ENCODE measurements around the gene IL1A. TPM values are rescaled to one million over a fixed set of nuclear protein-coding genes. Genes with fewer than 3 reads are reported as not detected.

The IL1A gene
- total RNA-seq, 1 experiment from 2014 or later, result 0.10 TPM

GRCh38 chr2:112829101-112829960, 45.0 kb upstream of the IL1A start:
- ATAC-seq (no peak), DNase-seq (ENCODE audit: low read depth, low spot score) (no peak)
- RAD21 ChIA-PET (ENCODE audit: low non-redundant PET in 1 of 2, low total read pairs in 2 of 2, uncharacterized antibody in 2 of 2, unreplicated experiment in 2 of 2), result no interaction called here
- no peaks in the 10 kb centered on the region for H3K27me3 ChIP-seq (ENCODE audit: insufficient read depth, low read length)
- no peak overlapping the region for H2AFZ ChIP-seq (ENCODE audit: low read depth, low read length, poor library complexity, severe bottlenecking)
- no peak overlapping the region for H3K9ac ChIP-seq (ENCODE audit: low read length)
- H4K20me1 ChIP-seq (ENCODE audit: insufficient read depth), result no peaks in the 10 kb centered on the region
- CTCF ChIA-PET, result no interaction called here
- no peak overlapping the region for H3K4me2 ChIP-seq (ENCODE audit: low read length)
- H3K27ac ChIP-seq (ENCODE audit: low read depth, low read length), result no peak overlapping the region
- H3K9me2 ChIP-seq (ENCODE audit: insufficient read depth), result no peaks in the 10 kb centered on the region
- no peaks in the 10 kb centered on the region for H3K79me2 ChIP-seq (ENCODE audit: insufficient read depth, low read length)
- H3K36me3 ChIP-seq (ENCODE audit: control insufficient read depth in 1 of 2, insufficient read depth in 2 of 2, low read length in 2 of 2), result no peaks in the 10 kb centered on the region
- no peaks in the 10 kb centered on the region for H3K9me3 ChIP-seq (ENCODE audit: control insufficient read depth in 1 of 2, insufficient read depth in 1 of 2, low read depth in 1 of 2, low read length in 2 of 2)
- intact Hi-C loops (cut with micrococcal nuclease), result no loop called here
- POLR2A ChIA-PET, result interaction anchor here (1.3 kb wide), 1 partner anchor 10 kb away, joined by 3 read pairs; no protein-coding TSS in a partner anchor
- H3K4me1 ChIP-seq (ENCODE audit: control insufficient read depth in 1 of 2, insufficient read depth in 2 of 2, low read length in 2 of 2), result peaks cover 11 to 13% of the 10 kb centered on the region in 2 experiments
- TF ChIP-seq EZH2phosphoT487 (IDR thresholded peaks at IDR 0.05; ENCODE audit: borderline replicate concordance) (no peak), JUND (IDR thresholded peaks at IDR 0.05) (no peak), POLR2A (IDR thresholded peaks at IDR 0.05; ENCODE audit: borderline replicate concordance, extremely low read depth, insufficient read depth, insufficient read length) (no peak), SIN3A (IDR thresholded peaks at IDR 0.05; ENCODE audit: low read depth) (no peak), RAD21 (IDR thresholded peaks at IDR 0.05; ENCODE audit: low read depth) (no peak), MAX (IDR thresholded peaks at IDR 0.05) (no peak), CBX3 (IDR thresholded peaks at IDR 0.05; ENCODE audit: low read depth) (no peak), ATF3 (IDR thresholded peaks at IDR 0.05) (no peak), CEBPB (IDR thresholded peaks at IDR 0.05; ENCODE audit: low read depth) (no peak), EZH2 (IDR thresholded peaks at IDR 0.05) (no peak), EGR1 (IDR thresholded peaks at IDR 0.05; ENCODE audit: low read depth) (no peak), ZNF274 (IDR thresholded peaks at IDR 0.05; ENCODE audit: low read depth, low read length) (no peak), REST (IDR thresholded peaks at IDR 0.05; ENCODE audit: low read depth) (no peak), ZFX (IDR thresholded peaks at IDR 0.05) (no peak), TCF7L2 (IDR thresholded peaks at IDR 0.05; ENCODE audit: borderline replicate concordance, extremely low read depth, insufficient read depth, insufficient read length) (no peak)
- TF ChIP-seq, protein P1, sequence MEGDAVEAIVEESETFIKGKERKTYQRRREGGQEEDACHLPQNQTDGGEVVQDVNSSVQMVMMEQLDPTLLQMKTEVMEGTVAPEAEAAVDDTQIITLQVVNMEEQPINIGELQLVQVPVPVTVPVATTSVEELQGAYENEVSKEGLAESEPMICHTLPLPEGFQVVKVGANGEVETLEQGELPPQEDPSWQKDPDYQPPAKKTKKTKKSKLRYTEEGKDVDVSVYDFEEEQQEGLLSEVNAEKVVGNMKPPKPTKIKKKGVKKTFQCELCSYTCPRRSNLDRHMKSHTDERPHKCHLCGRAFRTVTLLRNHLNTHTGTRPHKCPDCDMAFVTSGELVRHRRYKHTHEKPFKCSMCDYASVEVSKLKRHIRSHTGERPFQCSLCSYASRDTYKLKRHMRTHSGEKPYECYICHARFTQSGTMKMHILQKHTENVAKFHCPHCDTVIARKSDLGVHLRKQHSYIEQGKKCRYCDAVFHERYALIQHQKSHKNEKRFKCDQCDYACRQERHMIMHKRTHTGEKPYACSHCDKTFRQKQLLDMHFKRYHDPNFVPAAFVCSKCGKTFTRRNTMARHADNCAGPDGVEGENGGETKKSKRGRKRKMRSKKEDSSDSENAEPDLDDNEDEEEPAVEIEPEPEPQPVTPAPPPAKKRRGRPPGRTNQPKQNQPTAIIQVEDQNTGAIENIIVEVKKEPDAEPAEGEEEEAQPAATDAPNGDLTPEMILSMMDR (IDR thresholded peaks at IDR 0.05 in 2 of 3, conservative IDR thresholded peaks at IDR 0.05 in 1 of 3; ENCODE audit: borderline replicate concordance in 1 of 3, insufficient read depth in 1 of 3, low read depth in 2 of 3, low read length in 2 of 3), result no peak
- no TSS peak for BruUV-seq (replicated peaks)
- no peak overlapping the region for H3K4me3 ChIP-seq (replicated peaks in 1 of 2; ENCODE audit: low read depth in 1 of 2, low read length in 2 of 2)

All from HCT116 (cell line).